HL-60 (cell line): Measurements from ENCODE around the gene SFPQ.

Experiments used
- SPI1 ChIP-seq: IDR thresholded peaks from 2 replicates; pipeline ENCODE4 v1.6.1; 2012; ENCODE audit warnings: low read depth, mild to moderate bottlenecking, borderline replicate concordance
- TF ChIP-seq, protein P1 (sequence below): IDR thresholded peaks from one replicate; pipeline ENCODE4 v1.5.1; 2011; ENCODE audit warnings: low read length, control low read depth, inconsistent platforms; ENCODE audit not compliant: insufficient read depth

DNA sequence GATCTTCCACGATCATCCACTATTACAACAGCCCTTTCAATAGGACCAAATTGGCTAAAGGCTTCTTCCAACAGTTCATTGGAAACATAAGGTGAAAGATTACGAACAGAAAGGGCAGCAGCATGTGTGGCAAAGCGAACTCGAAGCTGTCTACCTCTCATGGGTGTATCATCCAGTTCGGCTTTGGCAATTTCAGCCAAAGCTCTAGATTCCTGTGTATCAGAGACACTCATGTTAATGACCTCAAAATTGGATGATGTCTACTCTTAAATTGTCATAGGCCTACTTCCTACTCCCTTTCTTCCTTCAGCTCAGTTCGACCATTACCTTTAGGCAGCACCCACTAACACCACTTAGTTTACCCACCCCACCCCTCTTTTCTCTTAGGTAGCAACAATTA, 2.2 kb downstream of the SFPQ start:
- no peak for TF ChIP-seq SPI1
- TF ChIP-seq, protein P1, sequence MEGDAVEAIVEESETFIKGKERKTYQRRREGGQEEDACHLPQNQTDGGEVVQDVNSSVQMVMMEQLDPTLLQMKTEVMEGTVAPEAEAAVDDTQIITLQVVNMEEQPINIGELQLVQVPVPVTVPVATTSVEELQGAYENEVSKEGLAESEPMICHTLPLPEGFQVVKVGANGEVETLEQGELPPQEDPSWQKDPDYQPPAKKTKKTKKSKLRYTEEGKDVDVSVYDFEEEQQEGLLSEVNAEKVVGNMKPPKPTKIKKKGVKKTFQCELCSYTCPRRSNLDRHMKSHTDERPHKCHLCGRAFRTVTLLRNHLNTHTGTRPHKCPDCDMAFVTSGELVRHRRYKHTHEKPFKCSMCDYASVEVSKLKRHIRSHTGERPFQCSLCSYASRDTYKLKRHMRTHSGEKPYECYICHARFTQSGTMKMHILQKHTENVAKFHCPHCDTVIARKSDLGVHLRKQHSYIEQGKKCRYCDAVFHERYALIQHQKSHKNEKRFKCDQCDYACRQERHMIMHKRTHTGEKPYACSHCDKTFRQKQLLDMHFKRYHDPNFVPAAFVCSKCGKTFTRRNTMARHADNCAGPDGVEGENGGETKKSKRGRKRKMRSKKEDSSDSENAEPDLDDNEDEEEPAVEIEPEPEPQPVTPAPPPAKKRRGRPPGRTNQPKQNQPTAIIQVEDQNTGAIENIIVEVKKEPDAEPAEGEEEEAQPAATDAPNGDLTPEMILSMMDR = no peak
